ENCODE measurements around the gene SLC8A1.

SLC8A1 gene

DNA sequence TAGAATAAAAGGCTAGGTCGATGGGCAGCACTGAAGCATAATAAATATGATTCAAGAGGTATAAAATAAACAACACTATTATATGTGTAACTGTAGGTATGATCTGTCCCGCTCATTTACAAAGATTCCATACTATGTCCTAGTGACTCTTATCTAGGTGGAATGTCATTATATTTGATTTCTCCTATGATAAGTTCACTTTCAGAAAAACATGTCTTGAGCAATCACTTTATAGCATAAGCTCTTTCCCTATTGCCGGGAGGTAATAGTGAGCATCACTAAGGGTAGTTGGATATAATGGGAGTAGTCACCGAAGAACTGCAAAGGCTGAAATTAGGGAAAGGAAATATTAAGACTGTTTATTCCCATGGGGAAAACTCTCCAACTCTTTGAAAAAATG is 342.5 kb downstream of the SLC8A1 start:
- DNase-seq (ENCODE audit: low read depth, low spot score), result no peak

DNA sequence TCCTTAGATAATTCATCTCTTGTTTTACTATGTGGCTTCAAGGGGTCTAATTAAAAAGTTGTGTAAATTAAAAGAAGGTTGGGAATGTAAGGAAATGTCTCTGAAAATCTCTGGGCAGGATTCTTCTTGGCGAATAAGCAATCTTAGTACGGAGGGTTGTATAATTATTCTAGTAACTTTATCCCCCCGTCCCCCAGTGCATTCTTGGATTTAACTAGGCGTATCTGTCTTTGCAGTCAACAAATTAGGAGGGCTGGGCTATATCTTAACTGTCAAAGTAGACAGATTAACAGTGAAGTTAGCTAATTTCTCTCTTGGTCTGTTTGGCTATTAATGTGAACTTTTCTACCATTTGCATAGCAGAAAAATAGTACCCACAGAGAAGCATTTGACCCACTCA is 343.0 kb downstream of the SLC8A1 start:
- no peak for DNase-seq (ENCODE audit: low read depth, low spot score)

DNA sequence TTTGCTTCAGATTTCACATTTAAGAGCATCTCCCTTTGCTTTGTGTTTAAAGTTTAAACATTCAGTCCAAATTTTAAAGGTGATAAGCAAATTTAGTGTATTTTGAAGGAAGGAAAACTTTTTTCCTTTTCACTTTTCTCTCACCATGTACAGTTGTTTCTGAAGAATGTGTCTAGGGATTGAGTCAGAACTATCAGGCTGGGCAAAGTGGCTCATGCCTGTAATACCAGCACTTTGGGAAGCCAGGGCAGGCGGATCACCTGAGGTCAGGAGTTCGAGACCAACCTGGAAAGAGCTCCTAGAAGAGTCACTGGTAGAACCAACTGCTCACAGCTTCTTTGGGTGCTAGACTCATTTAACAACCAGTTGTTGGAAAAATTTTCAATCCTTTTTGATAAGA is 345.8 kb downstream of the SLC8A1 start:
- DNase-seq (ENCODE audit: low read depth, low spot score), result no peak

DNA sequence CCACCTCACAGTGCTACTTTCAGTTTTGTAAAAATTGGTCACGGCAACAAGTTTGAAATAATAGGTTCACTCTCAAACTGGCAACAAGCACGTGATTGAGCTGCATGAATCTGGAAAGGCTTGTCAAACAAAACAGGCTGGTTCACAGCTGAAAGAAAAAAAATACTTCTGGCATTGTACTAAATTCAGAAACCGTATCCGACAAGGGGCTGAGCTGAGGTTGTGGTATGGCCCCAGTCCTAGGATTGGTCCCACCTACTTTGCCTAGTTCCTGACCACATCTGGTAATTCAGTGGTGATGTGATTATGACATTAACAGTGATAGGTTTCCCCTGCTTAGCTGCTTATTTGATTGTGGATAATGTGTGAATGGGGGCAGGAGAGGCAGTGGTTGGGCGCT is 346.3 kb downstream of the SLC8A1 start:
- peak; percentile 82 for DNase-seq (ENCODE audit: low read depth, low spot score)

DNA sequence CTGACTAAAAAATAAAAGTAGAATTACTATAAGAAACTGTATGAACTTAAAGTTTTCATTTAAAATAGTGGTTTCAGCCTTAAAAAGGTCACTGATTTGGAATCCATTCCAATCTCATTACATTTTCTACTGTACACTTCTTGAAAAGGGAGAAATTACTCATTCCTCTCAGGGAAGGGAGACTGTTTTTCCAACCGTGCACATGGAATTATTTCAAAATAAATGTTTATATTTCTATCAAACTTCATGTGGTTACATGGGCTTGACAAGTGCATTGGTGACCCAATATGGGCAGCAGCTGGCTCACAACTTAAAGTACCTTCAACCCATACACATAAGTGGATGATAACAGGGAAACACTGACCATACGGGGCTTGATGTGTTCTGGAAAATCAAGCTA is 348.3 kb downstream of the SLC8A1 start:
- peak; percentile 73 for DNase-seq (ENCODE audit: low read depth, low spot score)

DNA sequence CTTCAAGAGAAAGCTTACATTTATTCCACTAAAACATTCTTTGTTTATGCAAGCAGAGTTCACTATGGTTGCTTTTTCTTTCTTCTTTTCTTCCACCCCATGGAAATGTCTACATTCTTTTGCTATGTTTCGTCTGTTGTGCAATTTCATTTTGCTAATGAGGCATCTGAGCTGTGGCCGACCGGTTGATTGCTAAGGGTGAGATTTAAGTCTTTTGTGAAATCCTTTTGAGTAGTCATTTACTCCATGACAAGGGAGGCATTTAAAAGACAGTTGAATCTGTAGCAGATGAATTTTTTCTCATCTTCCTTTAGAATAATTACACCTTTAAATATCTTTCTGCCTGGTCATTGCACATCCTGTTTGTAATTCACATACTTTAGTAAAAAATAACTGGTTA is 348.7 kb downstream of the SLC8A1 start:
- peak; percentile 87 for DNase-seq (ENCODE audit: low read depth, low spot score)

DNA sequence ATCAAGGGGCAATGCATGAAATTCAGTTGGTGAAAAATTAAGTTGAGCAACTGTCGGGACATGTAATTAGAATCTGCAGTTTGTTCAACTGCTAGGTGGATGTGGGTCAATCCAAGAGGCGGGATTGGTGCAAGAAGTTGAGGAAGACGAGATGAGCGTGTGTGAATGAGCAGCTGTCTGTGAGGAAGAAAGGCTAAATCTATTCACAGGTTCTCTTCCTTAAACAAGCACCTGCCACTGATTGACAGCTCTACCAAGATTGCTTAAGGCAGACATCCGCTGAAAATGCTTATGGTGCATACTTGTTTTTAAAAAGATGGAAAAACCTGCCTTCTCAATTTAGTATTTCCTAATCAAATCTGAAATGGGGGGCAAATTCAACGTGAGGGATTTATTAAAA is 349.4 kb downstream of the SLC8A1 start:
- DNase-seq (ENCODE audit: low read depth, low spot score), result no peak

DNA sequence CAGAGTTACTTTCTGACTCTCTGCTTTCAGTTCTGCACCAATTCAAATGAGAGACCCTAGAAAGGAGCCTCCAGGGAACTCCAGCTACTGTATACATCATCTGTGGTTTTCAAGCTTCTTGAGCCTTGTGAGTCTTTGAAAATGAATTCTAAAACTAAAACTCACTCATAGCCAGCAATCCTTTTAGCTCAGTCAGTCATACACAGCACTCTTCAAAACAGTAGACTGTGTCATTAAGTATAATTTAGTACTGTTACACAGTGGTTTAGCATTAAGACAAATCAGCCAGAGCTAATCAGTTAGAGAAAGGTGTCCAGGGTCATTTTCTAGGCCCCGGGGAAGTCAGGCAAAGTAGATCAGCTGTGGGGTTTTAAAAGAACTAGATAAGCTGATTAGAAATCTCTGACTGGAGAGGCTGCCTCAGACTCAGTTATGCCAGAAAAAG is 350.7 kb downstream of the SLC8A1 start:
- DNase-seq (ENCODE audit: low read depth, low spot score), result peak; percentile 80

DNA sequence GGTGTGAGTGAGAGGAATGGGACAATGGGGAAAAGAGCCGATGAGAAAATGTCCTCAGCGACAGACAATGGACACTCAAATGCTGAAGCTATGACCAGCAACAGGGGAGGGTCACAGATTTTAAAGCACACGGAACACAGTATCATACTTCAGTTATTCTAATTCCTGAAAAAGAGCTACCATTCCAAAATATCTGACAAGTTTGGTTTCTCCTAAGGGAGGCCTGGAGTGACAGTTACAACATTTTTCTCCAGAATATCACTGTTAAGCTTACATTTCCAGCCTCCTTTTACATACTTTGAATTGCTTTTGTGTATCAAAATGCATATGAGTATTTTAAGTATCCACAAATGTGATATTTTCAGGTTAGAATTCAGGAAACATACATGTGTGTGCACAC is 351.2 kb downstream of the SLC8A1 start:
- DNase-seq (ENCODE audit: low read depth, low spot score), result no peak

DNA sequence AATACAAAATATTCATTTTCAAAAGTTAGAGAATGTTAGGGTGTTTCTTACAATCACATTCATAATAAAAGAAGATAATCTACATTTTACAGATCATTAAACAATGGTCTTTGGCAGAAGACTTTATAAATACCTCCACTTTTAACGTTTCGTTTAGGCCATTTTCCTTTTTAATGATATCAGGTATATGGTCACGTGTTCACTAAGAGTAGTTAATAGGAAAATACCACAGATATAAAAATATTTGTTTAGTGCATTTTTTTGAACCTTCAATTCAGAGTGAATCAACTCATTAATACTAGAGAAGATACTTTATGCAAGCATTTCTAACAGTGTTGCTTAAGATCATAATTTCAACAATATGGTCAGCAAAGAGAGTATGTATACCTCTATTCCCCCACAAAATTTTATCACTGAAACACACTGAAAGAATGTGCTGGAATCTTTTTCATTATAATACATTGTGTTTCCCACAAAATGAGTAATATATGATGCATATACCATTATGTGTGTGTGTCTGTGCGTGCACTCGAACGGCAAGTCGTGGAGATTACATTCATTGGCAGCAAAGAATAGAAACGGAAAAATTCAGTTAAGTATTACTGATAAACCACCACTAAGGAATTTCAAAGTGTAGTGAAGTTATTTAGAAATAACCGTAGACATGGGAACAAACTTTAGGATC is 353.0 kb downstream of the SLC8A1 start:
- DNase-seq (ENCODE audit: low read depth, low spot score), result no peak

DNA sequence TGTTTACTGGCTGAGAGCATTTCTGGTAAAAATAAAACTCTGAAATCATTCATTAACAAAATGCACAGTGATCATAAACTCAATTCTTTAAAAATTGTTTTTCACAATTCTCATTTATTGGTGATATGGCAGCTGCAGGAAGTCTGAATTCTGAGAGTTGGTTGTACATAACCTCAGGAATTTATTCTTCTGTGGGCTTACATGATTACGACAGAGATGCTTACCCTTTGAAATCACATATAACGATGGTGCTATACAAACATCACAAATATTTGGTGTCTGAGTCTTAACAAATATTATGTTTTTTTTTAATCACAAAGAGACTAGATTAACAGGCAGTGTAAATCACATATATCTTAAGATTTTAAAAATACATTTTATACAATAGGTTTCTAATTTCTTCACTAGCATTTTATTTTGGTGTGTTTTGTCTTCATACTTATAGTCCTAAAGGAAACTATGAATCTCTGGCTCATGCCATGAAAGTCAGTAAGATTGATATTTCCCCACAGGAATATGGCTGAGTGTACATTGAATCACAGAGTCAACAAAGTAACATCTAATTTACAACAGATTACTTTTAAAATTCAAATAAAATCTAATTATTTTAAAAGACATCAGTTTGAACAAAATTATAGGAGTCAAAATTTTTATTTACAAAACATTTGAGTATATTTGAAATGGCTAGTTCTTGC is 354.1 kb downstream of the SLC8A1 start:
- DNase-seq (ENCODE audit: low read depth, low spot score), result peak; percentile 66

DNA sequence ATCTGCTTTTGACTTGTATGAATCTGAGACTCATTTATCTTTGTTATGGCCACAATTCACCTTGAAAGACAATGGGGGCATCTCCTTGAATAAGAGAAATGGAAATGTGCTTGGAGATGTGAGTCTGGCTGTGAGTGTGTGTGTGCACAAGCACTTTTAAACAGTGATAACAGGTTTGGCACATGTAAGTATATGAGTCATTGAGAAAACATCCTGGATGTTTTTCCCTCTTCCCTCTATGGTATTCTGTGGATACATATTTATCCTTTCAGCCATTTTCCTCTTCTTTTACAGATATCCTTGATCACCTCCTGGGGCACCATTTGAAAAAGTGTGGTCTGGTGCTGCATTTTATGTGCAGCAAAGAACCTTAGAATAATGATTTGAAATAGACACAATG is 355.5 kb downstream of the SLC8A1 start:
- peak; percentile 57 for DNase-seq (ENCODE audit: low read depth, low spot score)

DNA sequence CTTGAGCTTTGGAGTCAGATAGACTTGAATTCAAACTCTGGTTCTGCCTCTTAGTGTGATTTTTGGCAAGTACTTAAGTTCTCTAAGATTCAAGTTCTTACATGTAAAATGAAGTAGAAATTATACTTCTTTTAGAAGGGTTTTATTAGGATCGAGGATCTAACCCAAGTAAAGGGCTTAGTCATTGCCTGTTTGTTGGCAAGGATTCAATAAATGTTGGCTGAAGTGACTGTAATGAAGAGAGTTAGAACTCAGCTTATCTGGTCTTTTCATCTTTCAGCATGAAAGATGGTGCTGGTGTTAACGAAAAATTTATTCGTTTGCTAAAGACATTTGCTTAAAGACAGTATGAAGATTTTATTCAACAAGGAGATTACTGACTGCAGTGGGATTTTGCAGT is 356.9 kb downstream of the SLC8A1 start:
- DNase-seq (ENCODE audit: low read depth, low spot score), result peak; percentile 74

DNA sequence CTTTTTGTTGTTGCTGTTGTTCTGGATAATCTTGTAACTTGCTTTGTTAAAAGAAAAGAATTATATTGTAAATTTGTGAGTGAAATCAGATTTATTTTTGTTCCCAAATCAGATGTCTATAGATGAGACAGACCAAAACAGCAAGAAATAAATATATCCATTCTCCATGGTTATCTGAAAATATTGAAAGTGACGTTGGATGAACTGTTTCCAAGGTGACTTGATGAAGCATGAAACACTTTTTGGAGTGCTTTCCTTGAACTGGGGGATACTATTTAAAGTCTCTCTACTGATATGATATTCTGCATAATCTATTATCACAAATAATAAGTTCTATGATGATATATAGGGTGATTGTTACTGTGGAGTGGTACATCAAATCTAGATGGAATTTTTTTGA is 357.4 kb downstream of the SLC8A1 start:
- DNase-seq (ENCODE audit: low read depth, low spot score), result no peak

DNA sequence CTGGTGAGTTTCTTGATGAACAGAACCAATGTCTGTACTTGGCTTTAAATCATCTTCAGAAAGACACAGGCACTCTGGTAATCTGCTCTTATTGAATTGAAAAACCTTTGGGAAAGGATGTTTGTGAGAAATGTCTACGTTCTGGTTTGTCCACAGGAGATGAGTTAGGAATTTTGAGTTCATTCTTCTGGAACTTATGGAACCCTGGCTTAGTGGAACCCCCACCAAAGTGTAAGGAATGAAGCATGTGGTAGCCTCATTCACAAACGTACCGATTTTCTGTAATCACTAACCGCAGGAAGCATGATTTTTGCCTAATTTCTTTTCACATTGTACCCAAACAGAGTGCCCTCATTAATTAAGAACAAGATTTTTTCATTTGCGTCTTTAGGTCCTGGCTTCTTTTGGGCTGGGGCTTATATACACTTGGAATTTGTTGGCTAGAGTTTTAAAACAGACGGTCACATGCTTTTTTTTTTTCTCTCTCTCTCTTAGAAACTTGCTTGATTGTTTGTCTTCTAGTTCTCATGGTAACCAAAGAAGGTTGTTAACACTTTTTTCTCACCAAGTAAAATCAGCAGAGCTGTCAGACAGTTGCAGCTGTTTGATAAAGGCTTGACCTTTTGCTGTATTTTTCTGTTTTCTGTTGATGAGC is 358.7 kb downstream of the SLC8A1 start:
- DNase-seq (ENCODE audit: low read depth, low spot score), result peak; percentile 63

DNA sequence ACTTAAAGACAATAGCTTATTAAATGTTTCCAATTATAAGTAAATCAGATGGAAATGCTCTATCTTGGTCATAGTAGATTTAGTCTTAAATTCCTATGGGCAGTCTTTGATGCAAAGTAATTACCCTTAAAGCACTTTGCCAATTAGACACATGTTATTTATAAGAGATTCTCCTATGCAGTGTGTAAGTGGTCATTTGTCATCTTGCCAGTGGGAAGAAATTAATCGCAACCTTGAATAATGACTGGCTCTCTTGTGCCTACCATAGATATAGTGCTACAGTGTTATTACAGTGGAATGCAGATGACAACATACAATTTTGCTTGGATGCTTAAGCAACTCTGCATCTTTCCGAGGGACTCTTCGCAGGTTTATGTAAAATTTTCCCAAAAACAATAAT is 361.8 kb downstream of the SLC8A1 start:
- DNase-seq (ENCODE audit: low read depth, low spot score), result no peak

DNA sequence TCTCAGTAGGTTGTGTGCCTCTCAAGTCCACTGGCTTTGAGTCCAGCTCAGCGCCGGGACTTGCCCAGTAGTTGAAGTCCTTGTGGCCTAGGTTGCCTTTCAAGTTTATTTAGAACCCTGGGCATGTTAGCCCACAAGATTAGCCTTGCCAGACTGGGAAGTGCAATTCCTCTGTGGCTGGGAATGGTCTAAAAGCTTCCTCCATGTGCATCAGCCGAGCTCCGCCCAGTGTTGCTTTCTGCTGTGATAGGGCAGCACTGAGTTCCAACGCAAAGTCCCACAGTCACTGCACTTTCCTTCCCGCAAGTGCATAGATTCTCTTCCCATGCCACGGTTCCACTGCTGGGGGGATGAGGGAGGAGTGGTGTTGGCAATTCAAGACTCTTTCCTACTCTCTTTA is 364.0 kb downstream of the SLC8A1 start:
- DNase-seq (ENCODE audit: low read depth, low spot score), result no peak

DNA sequence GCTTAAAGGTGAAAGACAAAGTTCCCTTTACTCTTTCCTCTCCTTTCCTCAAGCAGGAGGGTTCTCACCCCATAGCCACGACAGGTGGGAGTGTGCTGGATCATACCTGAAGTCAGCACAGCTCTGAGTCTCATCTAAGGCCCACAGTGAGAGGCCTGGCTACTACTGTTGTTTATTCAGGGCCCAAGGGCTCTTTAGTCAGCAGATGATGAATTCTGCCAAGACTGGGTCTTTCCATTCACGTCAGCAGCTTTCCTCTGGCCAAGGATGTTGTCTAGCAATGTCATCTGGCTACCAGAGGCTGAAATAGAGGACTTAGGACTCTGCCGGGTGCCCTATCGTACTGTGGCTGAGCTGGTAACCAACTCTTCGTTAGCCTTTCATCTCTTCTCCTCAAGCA is 364.5 kb downstream of the SLC8A1 start:
- no peak for DNase-seq (ENCODE audit: low read depth, low spot score)

DNA sequence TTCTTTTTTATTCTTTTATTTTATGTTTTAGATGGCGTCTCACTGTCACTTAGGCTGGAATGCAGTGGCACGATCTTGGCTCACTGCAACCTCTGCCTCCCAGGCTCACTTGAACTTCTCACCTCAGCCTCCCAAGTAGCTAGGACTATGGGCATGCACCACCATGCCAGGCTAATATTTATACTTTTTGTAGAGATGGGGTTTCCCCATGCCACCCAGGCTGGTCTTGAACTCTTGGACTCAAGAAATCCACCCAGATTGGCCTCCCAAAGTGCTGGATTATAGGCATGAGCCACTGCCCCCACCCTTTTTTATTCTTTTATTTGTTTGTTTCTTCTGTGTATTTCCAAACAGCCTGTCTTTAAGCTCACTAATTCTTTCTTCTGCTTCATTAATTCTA is 366.1 kb downstream of the SLC8A1 start:
- no peak for DNase-seq (ENCODE audit: low read depth, low spot score)

DNA sequence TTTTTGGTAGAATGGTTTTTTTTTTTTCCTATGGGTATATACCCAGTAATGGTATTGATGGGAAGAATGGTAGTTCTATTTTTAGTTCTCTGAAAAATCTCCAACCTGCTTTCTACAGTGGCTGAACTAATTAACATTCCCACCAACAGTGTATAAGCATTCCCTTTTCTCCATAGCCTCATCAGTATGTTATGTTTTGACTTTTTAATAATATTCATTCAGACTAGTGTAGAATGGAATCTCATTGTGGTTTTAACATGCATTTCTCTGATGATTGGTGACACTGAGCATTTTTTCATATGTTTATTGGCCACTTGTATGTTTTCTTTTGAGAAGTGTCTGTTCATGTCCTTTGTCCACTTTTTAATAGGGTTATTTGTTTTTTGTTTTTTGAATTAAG is 378.6 kb downstream of the SLC8A1 start:
- peak; percentile 8 for DNase-seq (ENCODE audit: low read depth, low spot score)

DNA sequence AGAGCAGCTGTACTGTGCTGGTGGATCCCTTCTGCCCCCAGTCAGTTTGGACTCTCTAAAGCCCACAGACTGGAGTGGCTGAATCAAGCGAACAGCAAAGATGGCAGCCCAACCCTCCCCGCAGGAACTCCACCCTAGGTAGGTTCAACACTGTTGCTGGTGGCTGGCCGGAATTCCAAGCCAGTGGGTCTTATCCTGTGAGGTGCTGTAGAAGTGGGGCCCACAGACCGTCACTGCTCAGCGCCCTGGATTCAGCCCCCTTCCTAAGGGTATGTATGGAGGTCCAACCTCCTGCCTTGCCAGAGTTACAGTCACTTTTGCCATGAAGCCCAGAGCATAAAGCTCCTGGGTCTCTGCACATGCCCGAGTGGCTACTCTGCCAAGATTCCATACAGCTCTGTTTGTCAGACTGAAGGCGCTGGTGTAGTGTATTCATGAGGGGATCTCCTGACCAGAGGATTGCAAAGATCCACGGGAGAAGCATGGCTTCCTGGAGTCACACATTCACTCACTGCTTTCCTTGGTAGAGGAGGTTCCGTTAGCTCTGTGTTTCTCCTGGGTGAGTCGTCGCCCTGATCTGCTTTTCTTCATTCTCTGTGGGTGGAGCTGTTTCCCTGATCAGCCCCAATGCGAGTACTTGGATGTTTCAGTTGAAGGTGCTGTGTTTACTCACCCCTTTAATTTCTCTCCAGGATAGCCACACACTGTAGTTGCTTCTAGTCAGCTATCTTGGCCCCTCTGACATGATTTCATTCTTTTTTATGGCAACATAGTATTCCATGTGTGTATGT is 379.3 kb downstream of the SLC8A1 start:
- DNase-seq (ENCODE audit: low read depth, low spot score), result no peak

DNA sequence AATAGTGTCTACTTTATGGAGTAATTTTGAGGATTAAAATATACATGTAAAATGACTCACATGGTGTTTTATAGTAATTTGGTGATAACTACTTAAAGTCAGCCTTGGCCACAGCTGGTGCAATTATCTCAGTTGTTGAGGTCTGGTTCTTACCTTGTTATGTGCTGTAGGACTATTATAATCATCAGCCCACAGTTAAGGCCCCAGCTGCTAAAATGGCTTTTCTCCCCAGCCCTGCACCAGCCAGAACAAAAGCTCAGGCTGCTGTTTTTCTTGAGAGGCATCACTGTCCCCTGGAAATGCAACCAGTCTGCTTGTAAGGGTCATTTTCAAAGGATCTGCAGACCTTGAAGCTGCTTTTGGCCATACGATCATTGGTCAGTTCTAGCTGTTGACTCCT is 389.5 kb downstream of the SLC8A1 start:
- DNase-seq (ENCODE audit: low read depth, low spot score), result no peak
